IMR-90 (cell line): ENCODE results near the gene UGGT2. TPM values are rescaled to one million over a fixed set of nuclear protein-coding genes. Genes with fewer than 3 reads are reported as not detected.

Source experiments
- ATAC-seq: fragments of 200-7000 bp; cut with Tn5 transposase; 2 replicates; pipeline ENCODE4 v1.9.1; 2020; ENCODE audit warnings: low read depth, mild to moderate bottlenecking, moderate library complexity
- BruUV-seq: library from RNA; stranded (reverse); fragments of 400-500 nt; replicated peaks from 2 replicates; lab custom pipeline; 2021; lab: Mats Ljungman, UMichigan
- CTCF ChIA-PET: fragments of 300-600 bp; formaldehyde crosslinking; extraction: SDS; loops from one replicate; lab custom pipeline; 2021; ENCODE audit warnings: antibody characterized with exemption; lab: Yijun Ruan, JAX
- POLR2A ChIA-PET: fragments of 300-600 bp; sonication (Branson Sonifier 250); formaldehyde crosslinking; loops from one replicate; lab custom pipeline; 2022; ENCODE audit warnings: antibody characterized with exemption; ENCODE audit not compliant: unreplicated experiment; lab: Charles Lee
- DNase-seq: peaks from one replicate; pipeline ENCODE4 v3.0.0; 2013
- H2AFZ ChIP-seq: replicated peaks from 2 replicates; pipeline ENCODE3; 2013; ENCODE audit warnings: low read length, mild to moderate bottlenecking; ENCODE audit not compliant: poor library complexity
- H2AK5ac ChIP-seq: 2 replicates; pipeline ENCODE4 v1.6.1; 2013; ENCODE audit warnings: low read depth, low read length, inconsistent platforms
- H2AK9ac ChIP-seq: replicated peaks from 2 replicates; pipeline ENCODE3; 2013; ENCODE audit warnings: mild to moderate bottlenecking, low read depth, low read length, moderate library complexity; ENCODE audit not compliant: poor library complexity
- H2BK120ac ChIP-seq: 2 replicates; pipeline ENCODE4 v1.6.1; 2013; ENCODE audit warnings: low read depth, low read length, inconsistent platforms
- H2BK15ac ChIP-seq: 3 replicates; pipeline ENCODE4 v1.6.1; 2013; ENCODE audit warnings: low read depth, low read length, inconsistent platforms
- H2BK20ac ChIP-seq: 2 replicates; pipeline ENCODE4 v1.6.1; 2013; ENCODE audit warnings: low read depth, mild to moderate bottlenecking, inconsistent platforms, low read length, moderate library complexity
- H2BK5ac ChIP-seq: 2 replicates; pipeline ENCODE4 v1.6.1; 2013; ENCODE audit warnings: mild to moderate bottlenecking, low read depth, low read length, inconsistent platforms; ENCODE audit not compliant: poor library complexity, severe bottlenecking
- H3K14ac ChIP-seq: replicated peaks from 2 replicates; pipeline ENCODE4 v1.6.1; 2013; ENCODE audit warnings: low read depth, low read length, inconsistent platforms
- H3K18ac ChIP-seq: 2 replicates; pipeline ENCODE4 v1.6.1; 2013; ENCODE audit warnings: low read depth, low read length, control low read depth
- H3K23ac ChIP-seq: 2 replicates; pipeline ENCODE4 v1.6.1; 2013; ENCODE audit warnings: low read depth, low read length, inconsistent platforms
- H3K27ac ChIP-seq: 2 replicates; pipeline ENCODE4 v1.5.1; 2013; ENCODE audit warnings: mild to moderate bottlenecking, control low read depth, low read length; ENCODE audit not compliant: insufficient read depth
- H3K27me3 ChIP-seq: 2 replicates; pipeline ENCODE4 v1.6.1; 2013; ENCODE audit warnings: low read length; ENCODE audit not compliant: control insufficient read depth, insufficient read depth
- H3K36me3 ChIP-seq: 2 replicates; pipeline ENCODE4 v1.6.1; 2013; ENCODE audit warnings: low read length, mixed read lengths; ENCODE audit not compliant: control insufficient read depth, insufficient read depth
- H3K4ac ChIP-seq: 2 replicates; pipeline ENCODE4 v1.6.1; 2013; ENCODE audit warnings: low read depth, low read length, inconsistent platforms
- H3K4me1 ChIP-seq: 2 replicates; pipeline ENCODE4 v1.6.1; 2013; ENCODE audit warnings: low read length, mixed read lengths; ENCODE audit not compliant: control insufficient read depth, insufficient read depth
- H3K4me2 ChIP-seq: 2 replicates; pipeline ENCODE4 v1.6.1; 2013; ENCODE audit warnings: low read depth, mild to moderate bottlenecking, control low read depth, low read length, moderate library complexity
- H3K4me3 ChIP-seq: 2 replicates; pipeline ENCODE4 v1.5.1; 2013; ENCODE audit warnings: low read depth, mild to moderate bottlenecking, control low read depth, low read length, moderate library complexity; ENCODE audit not compliant: insufficient read depth
- H3K56ac ChIP-seq: 2 replicates; pipeline ENCODE4 v1.6.1; 2013; ENCODE audit warnings: low read length, inconsistent platforms; ENCODE audit not compliant: insufficient read depth; ENCODE audit errors: extremely low read depth
- H3K79me1 ChIP-seq, 2 experiments: 2 replicates each; pipeline ENCODE4 v1.6.1; 2013; ENCODE audit warnings: low read length in 2 of 2, inconsistent platforms in 1 of 2, low read depth in 1 of 2
- H3K9ac ChIP-seq: 2 replicates; pipeline ENCODE4 v1.6.1; 2013; ENCODE audit warnings: low read depth, low read length, control low read depth
- H3K9me1 ChIP-seq: 2 replicates; pipeline ENCODE4 v1.6.1; 2013; ENCODE audit warnings: low read length, inconsistent platforms; ENCODE audit not compliant: insufficient read depth
- H3K9me3 ChIP-seq: 2 replicates; pipeline ENCODE4 v1.6.1; 2013; ENCODE audit warnings: low read length; ENCODE audit not compliant: control insufficient read depth, insufficient read depth
- H4K20me1 ChIP-seq: 2 replicates; pipeline ENCODE4 v1.6.1; 2013; ENCODE audit warnings: low read length, inconsistent platforms; ENCODE audit not compliant: insufficient read depth
- H4K5ac ChIP-seq: 2 replicates; pipeline ENCODE4 v1.6.1; 2013; ENCODE audit warnings: mild to moderate bottlenecking, low read depth, low read length, control low read depth
- H4K8ac ChIP-seq, 2 experiments: 2 replicates each; pipeline ENCODE4 v1.6.1; 2013; ENCODE audit warnings: low read depth in 2 of 2, low read length in 2 of 2, control low read depth in 1 of 2, inconsistent platforms in 1 of 2
- H4K91ac ChIP-seq: 2 replicates; pipeline ENCODE4 v1.6.1; 2013; ENCODE audit warnings: low read depth, low read length, inconsistent platforms; ENCODE audit not compliant: insufficient read depth
- CEBPB ChIP-seq: IDR thresholded peaks from 2 replicates; pipeline ENCODE4 v1.6.1; 2012; ENCODE audit warnings: low read depth, low read length, improper control_type of control experiment
- MAZ ChIP-seq: IDR thresholded peaks from 2 replicates; pipeline ENCODE4 v1.6.1; 2012; ENCODE audit warnings: low read depth, mild to moderate bottlenecking, low read length, improper control_type of control experiment, moderate library complexity, borderline replicate concordance
- NFE2L2 ChIP-seq: fragments of 150-350 bp; IDR thresholded peaks from 2 replicates; pipeline ENCODE4 v1.6.1; 2016; ENCODE audit warnings: low read depth, mild to moderate bottlenecking, low read length
- POLR2A ChIP-seq: IDR thresholded peaks from 2 replicates; pipeline ENCODE4 v1.6.1; 2012; ENCODE audit warnings: mild to moderate bottlenecking, low read depth, low read length
- dilution Hi-C: fragments of 300-500 bp; cut with HindIII; formaldehyde crosslinking; loops from one replicate; pipeline ENCODE4 v1.14.3; 2018; ENCODE audit warnings: low sequenced_read_pairs; ENCODE audit not compliant: unreplicated experiment
- in situ Hi-C: fragments of 300-500 bp; cut with MboI; formaldehyde crosslinking; loops from 3 replicates; pipeline ENCODE4 v1.14.3; 2019; ENCODE audit warnings: low sequenced_read_pairs, inconsistent platforms, mixed read lengths
- intact Hi-C: fragments of 100-400 bp; cut with micrococcal nuclease; formaldehyde crosslinking; loops from 2 replicates; pipeline ENCODE4 v1.10.0; 2022
- polyA plus RNA-seq, 3 experiments: library from polyadenylated mRNA; depleted of rRNA; stranded (reverse); fragments of >200 nt; gene quantifications; 2 replicates each; pipeline ENCODE4 v1.2.3, GENCODE V29; 2012; ENCODE audit warnings: low replicate concordance in 1 of 3
- total RNA-seq: library from RNA; depleted of rRNA; stranded (reverse); fragments of >200 nt; gene quantifications from 2 replicates; pipeline ENCODE4 v1.2.3, GENCODE V29; 2012

The UGGT2 gene
- total and polyA plus RNA-seq, 2 of the 4 experiments (the other 2 are of a cell fraction), result 21.4 to 40.1 TPM

DNA sequence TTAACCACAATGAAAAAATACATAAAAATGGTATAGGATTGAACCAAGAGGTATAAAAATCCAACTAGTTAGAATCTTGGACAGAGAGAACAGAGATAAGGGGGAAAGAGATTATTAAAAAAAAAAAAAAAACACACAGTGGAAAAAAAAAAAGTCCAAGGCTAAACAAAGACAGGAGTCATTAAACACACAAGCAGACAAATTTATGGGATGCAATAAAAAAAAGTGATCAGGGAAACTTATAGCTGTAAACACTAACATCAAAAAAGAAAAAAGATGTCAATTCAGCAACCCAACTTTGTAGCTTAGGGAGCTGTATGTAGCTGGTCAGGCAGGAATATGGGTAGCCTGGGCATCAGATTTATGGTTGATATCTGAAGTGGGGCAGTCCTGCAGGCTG lies 247.3 kb downstream of the UGGT2 start:
- CTCF ChIA-PET, result interaction anchor here (0.7 kb wide), 1 partner anchor 144 kb away, joined by 3 read pairs; no protein-coding TSS in a partner anchor
- no peak overlapping the region for H2AK9ac ChIP-seq
- no peak overlapping the region for H3K18ac ChIP-seq
- no peak overlapping the region for H2BK20ac ChIP-seq
- no peak overlapping the region for H3K23ac ChIP-seq
- no peak for ATAC-seq
- no peak overlapping the region for H4K5ac ChIP-seq
- no peak overlapping the region for H3K4me2 ChIP-seq
- POLR2A ChIA-PET, result no interaction called here
- no peak overlapping the region for H2BK15ac ChIP-seq
- in situ Hi-C loops, result no loop called here
- no peaks in the 10 kb centered on the region for H3K79me1 ChIP-seq
- H4K20me1 ChIP-seq, result no peaks in the 10 kb centered on the region
- H4K91ac ChIP-seq, result no peak overlapping the region
- no peak overlapping the region for H3K27ac ChIP-seq
- no peak overlapping the region for H3K4me3 ChIP-seq
- intact Hi-C loops, result no loop called here
- H2AK5ac ChIP-seq, result no peak overlapping the region
- H2BK5ac ChIP-seq, result no peak overlapping the region
- H3K9me3 ChIP-seq, result peaks cover 2% of the 10 kb centered on the region
- H3K4me1 ChIP-seq, result no peaks in the 10 kb centered on the region
- no peaks in the 10 kb centered on the region for H3K9me1 ChIP-seq
- no peaks in the 10 kb centered on the region for H3K27me3 ChIP-seq
- no peak overlapping the region for H3K14ac ChIP-seq
- no peak overlapping the region for H3K56ac ChIP-seq
- no peak overlapping the region for H2BK120ac ChIP-seq
- no peak overlapping the region for H2AFZ ChIP-seq
- TF ChIP-seq NFE2L2 (no peak), POLR2A (no peak), CEBPB (no peak), MAZ (no peak)
- no peak for DNase-seq
- dilution Hi-C loops, result no loop called here
- H3K36me3 ChIP-seq, result peaks cover 4% of the 10 kb centered on the region; the same call in 1 of the 2 replicates
- H4K8ac ChIP-seq, result no peak overlapping the region
- no TSS peak for BruUV-seq
- H3K4ac ChIP-seq, result no peak overlapping the region
- no peak overlapping the region for H3K9ac ChIP-seq
